ENCODE data around the gene TLCD3B. TPM values are rescaled to one million over a fixed set of nuclear protein-coding genes. Genes with fewer than 3 reads are reported as not detected.

TLCD3B gene
- total and polyA plus RNA-seq, 3 donors from 2014 or later: 51.8 to 194 (median 82.7) TPM

- TF ChIP-seq POLR2A (IDR thresholded peaks at IDR 0.05) (no peak), CTCF (IDR thresholded peaks at IDR 0.05) (no peak)
- Histone ChIP-seq H3K27ac (no peak overlapping the region), H3K4me1 (no peaks in the 10 kb centered on the region), H3K9me3 (no peaks in the 10 kb centered on the region), H3K36me3 (ENCODE audit: low read depth, missing control alignments) (no peaks in the 10 kb centered on the region), H3K27me3 (no peaks in the 10 kb centered on the region), H3K4me3 (no peak overlapping the region)
- WGBS, 2 donors: 70 to 72% methylated on average over 2 to 11 of the region's 11 CpGs
- intact Hi-C loops (cut with DNase I; ENCODE audit: low total_unique reads): no loop called here
- DNase-seq: no peak
These were observed 26.2 kb downstream of the TLCD3B start for GRCh38 chr16:30004811-30005242.

- TF ChIP-seq CTCF (IDR thresholded peaks at IDR 0.05) (no peak), POLR2A (IDR thresholded peaks at IDR 0.05) (no peak)
- Histone ChIP-seq H3K9me3 (no peaks in the 10 kb centered on the region), H3K27ac (no peak overlapping the region), H3K4me1 (no peaks in the 10 kb centered on the region), H3K36me3 (ENCODE audit: low read depth, missing control alignments) (no peaks in the 10 kb centered on the region), H3K27me3 (no peaks in the 10 kb centered on the region), H3K4me3 (no peak overlapping the region)
- intact Hi-C loops (cut with DNase I; ENCODE audit: low total_unique reads): no loop called here
- no peak for DNase-seq
- WGBS, 2 donors: 83 to 86% methylated on average over 7 to 19 of the region's 19 CpGs
These were observed 26.7 kb downstream of the TLCD3B start for GRCh38 chr16:30004424-30004776.

- no peaks in the 10 kb centered on the region for H3K9me3 ChIP-seq
- no peaks in the 10 kb centered on the region for H3K4me1 ChIP-seq
- no peaks in the 10 kb centered on the region for H3K36me3 ChIP-seq (ENCODE audit: low read depth, missing control alignments)
- no peak for TF ChIP-seq CTCF (IDR thresholded peaks at IDR 0.05)
- no peak for TF ChIP-seq POLR2A (IDR thresholded peaks at IDR 0.05)
- intact Hi-C loops (cut with DNase I; ENCODE audit: low total_unique reads): no loop called here
- no peak overlapping the region for H3K4me3 ChIP-seq
- H3K27ac ChIP-seq: no peak overlapping the region
- 86 to 90% methylated on average over 11 to 17 of the region's 17 CpGs for WGBS, 2 donors
- DNase-seq: no peak
- no peaks in the 10 kb centered on the region for H3K27me3 ChIP-seq
These were observed 27.2 kb downstream of the TLCD3B start for GRCh38 chr16:30003670-30004423.

- Histone ChIP-seq H3K4me1 (no peaks in the 10 kb centered on the region), H3K36me3 (ENCODE audit: low read depth, missing control alignments) (no peaks in the 10 kb centered on the region), H3K4me3 (no peak overlapping the region), H3K27ac (no peak overlapping the region), H3K9me3 (no peaks in the 10 kb centered on the region), H3K27me3 (no peaks in the 10 kb centered on the region)
- intact Hi-C loops (cut with DNase I; ENCODE audit: low total_unique reads): no loop called here
- no peak for DNase-seq
- WGBS, 2 donors: 85 to 87% methylated on average over 16 to 19 of the region's 19 CpGs
- no peak for TF ChIP-seq CTCF (IDR thresholded peaks at IDR 0.05)
- no peak for TF ChIP-seq POLR2A (IDR thresholded peaks at IDR 0.05)
These were observed 28.3 kb downstream of the TLCD3B start for GRCh38 chr16:30002614-30003346.
